Fibroblast of skin of back (primary cell): Measurements from ENCODE around the gene RRH. TPM values are rescaled to one million over a fixed set of nuclear protein-coding genes. Genes with fewer than 3 reads are reported as not detected.
A peak's percentile ranks its signal among the peaks of the same experiment; 100 is the strongest.
"Not testable (repeated sequence)": the region's sequence is repeated elsewhere in the genome, so short reads cannot be mapped to it uniquely, and the experiment has no call there.

Experiments
- DNase-seq: peaks from one replicate; pipeline ENCODE4 v3.0.0-alpha.2; 2013
- polyA plus RNA-seq, 2 experiments: library from polyadenylated mRNA; unstranded; fragments of 120-200 nt; gene quantifications; one replicate each; pipeline ENCODE4 v1.2.1, GENCODE V29; 2013; ENCODE audit not compliant: insufficient read length in 2 of 2

RRH gene
- polyA plus RNA-seq (2013, experiment 1 of 2; ENCODE audit: insufficient read length) = not detected
- not detected for polyA plus RNA-seq (2013, experiment 2 of 2; ENCODE audit: insufficient read length)

DNA sequence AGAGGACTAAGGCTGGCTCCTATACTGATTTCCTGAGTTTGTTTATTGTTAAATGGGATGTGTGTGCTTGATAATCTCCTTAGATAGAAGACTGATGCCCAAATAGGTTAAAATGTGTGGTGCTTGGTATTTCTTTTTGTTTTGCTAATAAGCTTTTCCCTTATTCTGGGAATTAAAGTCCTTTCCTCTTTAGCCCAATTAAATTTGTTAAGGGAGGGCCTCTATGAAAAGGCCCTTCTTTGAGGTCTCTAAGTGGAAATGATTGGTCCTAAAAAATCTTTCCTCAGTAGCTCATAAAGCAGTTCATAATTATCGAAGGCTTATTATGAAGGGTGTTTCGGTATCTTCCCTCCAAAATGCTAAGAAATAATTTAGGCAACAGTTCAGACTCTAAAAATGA, at the start of gene RRH:
Gene RRH, plus strand, starts transcription at position 301 of the 400 bp plus-strand sequence. Its CDS starts 56 bp downstream, at position 357.
- DNase-seq = no peak

DNA sequence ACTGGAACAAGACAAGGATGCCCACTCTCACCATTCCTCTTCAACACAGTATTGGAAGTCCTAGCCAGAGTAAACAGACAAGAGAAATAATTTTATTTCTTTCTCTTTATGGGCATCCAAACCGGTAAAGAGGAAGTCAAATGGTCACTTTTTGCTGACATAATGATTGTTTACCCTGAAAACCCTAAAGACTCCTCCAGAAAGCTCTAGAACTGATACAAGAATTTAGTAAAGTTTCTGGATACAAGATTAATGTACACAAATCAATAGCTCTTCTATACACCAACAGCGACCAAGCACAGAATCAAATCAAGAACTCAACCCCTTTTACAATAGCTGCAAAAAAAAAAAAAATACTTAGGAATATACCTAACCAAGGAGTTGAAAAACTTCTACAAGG, 45.7 kb upstream of the RRH start:
- DNase-seq = not testable (repeated sequence)

GRCh38 chr4:109786846-109787245, 40.9 kb upstream of the RRH start:
- no peak for DNase-seq

DNA sequence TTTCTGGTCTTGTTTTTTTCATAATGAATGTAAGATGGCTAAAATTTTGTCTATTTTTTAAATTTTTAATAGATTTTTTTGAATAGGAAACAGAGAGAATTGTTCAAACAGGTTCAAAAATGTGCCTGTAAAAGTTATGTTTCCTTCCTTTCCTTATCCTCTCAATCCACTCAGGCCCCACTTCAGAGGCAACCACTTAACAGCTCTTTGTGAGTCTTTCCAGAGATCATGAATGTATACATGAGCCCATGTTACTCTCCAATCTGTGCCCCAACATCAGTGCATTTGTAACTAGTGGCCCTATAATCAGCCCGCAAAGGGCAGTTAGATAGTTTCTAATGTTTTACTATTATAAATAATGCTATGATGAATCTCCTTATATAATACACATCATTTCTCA, 40.0 kb upstream of the RRH start:
- DNase-seq = no peak

- no peak for DNase-seq
Observed at GRCh38 chr4:109795059-109795458, 32.7 kb upstream of the RRH start.

DNA sequence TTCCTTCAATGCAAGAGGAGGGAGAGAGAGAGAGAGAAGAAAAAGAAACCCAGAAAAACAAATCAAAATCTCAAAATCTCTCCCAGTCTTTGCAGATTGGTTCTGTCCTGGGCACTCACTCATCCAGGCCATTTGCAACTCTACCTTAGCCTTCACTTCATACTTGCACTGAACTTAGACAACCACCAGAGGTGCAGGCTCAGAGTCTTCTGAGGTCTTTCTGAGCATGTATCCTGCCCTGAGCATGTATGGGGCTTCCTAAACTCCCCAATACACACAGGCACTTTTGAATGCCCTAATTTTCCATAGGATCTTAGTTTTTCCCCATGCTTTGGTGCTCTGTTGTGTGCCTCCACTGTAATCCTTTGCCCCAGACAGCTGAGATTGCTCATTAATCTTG, 28.9 kb upstream of the RRH start:
- DNase-seq = no peak

DNA sequence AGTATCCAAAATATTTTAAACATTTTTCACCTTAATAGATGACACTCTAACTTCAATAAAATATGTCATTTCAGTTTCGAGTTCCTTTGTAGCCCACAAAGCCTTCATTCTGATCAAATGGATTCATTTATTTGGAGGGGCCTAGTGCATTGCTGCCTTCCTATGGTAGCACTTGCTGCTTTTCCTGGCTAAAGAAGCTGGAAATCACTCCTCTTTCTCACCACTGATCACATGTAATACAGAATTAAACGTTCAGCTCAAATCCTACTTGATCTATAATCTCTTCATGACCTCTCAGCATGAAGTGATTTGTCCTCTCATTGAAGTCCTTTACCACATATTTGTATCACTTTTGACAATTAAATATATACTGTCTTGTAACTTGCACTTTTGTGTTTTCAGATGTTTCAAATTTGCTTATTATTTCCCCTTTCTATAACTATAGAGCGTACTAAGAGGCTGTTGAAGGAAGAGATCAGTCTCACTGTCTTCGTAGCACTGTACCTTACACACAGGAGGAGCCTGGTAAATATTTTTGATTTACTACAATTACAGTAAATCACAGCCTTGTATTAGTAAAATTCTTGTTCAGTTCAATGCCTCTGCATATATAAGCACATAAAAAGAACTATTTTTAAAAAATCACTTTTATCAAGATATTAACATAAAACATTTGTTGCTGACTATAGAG, 26.5 kb upstream of the RRH start:
- DNase-seq = no peak

- peak; percentile 32 for DNase-seq
Observed at GRCh38 chr4:109801895-109802319, 25.9 kb upstream of the RRH start, which contains the start of gene CFI. TSS of gene CFI (minus strand) at chr4:109801999. CDS start at chr4:109801971, 28 bp downstream.

GRCh38 chr4:109803924-109804571, 23.7 kb upstream of the RRH start:
- DNase-seq = peak; percentile 57

- DNase-seq = no peak
Observed at GRCh38 chr4:109809655-109810054, 18.1 kb upstream of the RRH start.

DNA sequence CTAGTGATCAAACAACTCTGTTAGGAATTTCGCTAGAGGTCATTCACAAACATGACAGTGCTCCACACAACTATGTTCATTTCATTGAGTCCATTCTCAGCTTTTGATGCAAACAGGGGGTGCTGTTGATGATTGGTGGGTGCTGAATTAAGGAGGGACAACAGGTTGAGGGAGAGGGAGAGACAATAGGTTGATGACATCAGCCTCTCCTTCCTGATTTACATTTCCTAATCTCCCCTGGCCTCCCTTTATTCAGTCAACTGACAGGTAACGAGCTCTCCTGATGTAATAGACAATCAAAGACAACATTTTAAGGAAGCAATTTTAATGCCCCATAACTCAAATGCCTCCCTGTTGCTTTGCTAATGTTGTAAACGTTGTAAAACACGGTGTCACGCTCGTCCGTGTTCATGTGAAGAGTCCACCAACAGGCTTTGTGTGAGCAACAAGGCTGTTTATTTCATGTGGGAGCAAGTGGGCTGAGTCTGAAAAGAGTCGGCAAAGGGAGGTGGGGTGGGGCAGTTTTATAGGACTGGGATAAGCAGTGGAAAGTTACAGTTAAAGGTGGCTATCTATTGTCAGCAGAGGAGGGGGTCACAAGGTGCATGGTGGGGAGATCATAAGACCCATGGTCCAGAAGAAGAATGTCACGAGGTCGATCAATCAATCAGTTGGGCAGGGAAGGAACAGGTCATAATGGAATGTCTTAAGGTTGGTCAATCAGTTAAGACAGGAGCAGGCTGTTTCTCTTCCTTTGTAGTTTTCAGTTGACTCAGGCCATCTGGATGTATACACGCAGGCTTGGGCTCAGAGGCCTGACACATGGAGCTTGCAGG, 17.0 kb upstream of the RRH start:
- no peak for DNase-seq

DNA sequence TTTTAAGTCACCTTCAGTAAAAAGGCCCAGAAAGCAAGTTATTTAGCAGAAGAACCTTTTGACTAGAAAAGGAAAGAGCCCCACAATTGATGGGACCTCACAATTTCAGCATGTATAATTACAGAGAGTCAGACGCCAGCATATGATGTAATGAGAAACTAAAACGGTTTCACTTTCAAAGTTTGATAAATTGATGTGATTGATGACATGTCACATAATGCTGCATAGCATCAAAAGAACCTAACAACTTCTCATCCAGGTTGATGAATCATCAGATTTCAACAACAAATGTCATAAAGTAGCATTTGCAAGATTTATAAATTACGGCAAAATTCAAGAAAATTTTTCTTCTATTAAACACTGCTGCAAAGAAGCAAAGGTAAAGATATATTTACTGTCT, 16.1 kb upstream of the RRH start:
- DNase-seq = no peak

- DNase-seq = peak; percentile 93
Observed at GRCh38 chr4:109815151-109816081, 12.4 kb upstream of the RRH start, which contains the start of gene GAR1. TSS of gene GAR1 (plus strand) at chr4:109815762. CDS start at chr4:109816165, 403 bp downstream.

DNA sequence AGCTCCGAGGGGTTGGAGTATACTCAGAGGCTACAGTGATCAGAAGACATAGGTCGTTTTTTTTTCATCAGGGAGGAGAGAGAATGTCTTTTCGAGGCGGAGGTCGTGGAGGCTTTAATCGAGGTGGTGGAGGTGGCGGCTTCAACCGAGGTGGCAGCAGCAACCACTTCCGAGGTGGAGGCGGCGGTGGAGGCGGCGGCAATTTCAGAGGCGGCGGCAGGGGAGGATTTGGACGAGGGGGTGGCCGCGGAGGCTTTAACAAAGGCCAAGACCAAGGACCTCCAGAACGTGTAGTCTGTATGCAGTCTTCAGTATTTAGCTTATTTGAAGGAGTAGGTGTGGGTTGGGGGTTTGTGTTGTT, 11.7 kb upstream of the RRH start:
- DNase-seq = no peak

GRCh38 chr4:109816894-109817293, 10.9 kb upstream of the RRH start:
- no peak for DNase-seq

DNA sequence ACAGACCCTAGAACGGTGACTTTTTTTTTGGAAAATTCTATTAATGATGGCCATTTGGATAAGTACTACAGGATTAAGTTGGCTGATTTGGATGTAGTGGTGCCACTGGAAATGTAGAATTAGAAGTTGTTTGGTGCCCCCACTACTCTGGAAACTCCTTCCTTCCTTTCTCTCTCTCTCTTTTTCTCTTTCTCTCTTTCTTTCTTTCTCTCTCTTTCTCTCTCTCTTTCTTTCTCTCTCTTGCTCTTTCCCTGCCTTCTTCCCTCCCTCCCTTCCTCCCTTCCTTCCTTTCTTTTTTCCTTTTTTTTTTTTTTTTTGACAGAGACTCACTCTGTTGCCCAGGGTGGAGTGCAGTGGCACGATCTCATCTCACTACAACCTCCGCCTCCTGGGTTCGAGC, 9.5 kb upstream of the RRH start:
- no peak for DNase-seq

DNA sequence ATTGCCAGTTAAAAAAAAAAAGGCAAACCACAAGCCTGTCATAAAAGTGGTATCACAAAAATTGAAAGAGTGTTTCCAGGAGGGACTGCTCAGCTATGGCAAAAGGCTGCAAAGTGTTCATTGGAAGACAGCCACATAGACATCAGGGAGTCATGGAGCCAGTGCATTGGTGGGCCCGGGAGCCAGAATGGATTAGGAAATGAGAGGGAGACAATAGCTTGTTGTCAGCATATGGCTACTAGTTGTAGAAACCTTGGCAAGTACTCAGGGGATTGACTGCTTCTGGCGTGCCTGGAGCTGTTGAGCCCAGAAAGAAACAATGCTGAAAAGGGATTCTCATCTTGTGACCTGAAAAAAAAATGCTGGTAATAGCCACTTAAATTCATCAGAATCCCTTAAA, 7.2 kb upstream of the RRH start:
- DNase-seq = no peak

GRCh38 chr4:109821185-109821584, 6.6 kb upstream of the RRH start:
- no peak for DNase-seq

- DNase-seq = peak; percentile 4
Observed at GRCh38 chr4:109826719-109827118, 1.1 kb upstream of the RRH start.

GRCh38 chr4:109833756-109834155, 6.0 kb downstream of the RRH start:
- DNase-seq = no peak

DNA sequence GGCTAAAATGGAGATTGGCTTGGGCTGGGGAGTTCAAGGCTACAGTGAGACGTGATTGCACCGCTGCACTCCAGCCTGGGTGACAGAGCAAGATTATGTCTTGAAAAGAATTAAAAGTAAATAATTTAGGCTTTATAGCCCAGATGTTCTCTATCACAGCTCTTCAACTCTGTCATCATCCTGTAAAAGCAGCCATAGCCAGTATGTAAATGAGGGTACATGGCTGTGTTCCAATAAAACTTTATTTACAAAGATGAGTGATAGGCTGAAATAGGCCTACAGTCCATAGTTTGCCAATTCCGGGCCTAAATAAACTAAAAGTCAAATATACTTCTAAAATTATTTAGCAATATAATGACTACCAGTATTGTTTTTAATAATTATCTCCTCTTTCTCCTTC, 9.2 kb downstream of the RRH start:
- DNase-seq = no peak
